ENCODE measurements around the gene ARIH2. TPM values are rescaled to one million over a fixed set of nuclear protein-coding genes. Genes with fewer than 3 reads are reported as not detected.
A peak's percentile ranks its signal among the peaks of the same experiment; 100 is the strongest.

ARIH2 gene
- total and polyA plus RNA-seq, 9 of the 15 experiments (the other 6 are each of a cell fraction or from before 2014, with no cell fraction given), result 27.0 to 120 (median 108) TPM

DNA sequence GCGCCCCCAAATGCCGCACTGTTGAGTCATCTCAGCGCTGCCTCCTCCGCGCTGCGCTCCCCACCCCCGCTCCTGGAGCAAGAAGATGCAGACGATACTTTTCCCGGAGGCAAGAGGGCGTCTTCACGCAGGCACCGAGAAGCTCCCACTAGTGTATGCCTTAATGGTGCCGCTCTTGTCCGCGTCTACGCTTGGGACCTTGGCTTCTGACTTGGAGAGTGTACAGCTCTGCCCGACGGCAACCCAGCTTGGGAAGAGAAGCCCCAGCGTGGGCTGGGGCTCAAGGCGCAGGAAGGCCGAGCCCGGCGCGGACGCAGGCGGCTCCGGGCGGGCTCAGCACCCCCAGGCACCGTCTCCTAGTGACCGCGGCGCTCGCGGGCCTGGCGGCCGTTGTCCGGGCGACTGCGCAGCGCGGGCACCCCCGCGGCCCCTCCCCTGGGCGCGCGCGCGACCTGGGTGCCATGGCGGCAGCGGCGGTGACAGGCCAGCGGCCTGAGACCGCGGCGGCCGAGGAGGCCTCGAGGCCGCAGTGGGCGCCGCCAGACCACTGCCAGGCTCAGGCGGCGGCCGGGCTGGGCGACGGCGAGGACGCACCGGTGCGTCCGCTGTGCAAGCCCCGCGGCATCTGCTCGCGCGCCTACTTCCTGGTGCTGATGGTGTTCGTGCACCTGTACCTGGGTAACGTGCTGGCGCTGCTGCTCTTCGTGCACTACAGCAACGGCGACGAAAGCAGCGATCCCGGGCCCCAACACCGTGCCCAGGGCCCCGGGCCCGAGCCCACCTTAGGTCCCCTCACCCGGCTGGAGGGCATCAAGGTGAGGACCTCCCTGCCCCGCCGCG, 71.4 kb downstream of the ARIH2 start, which contains the start of gene P4HTM:
Gene P4HTM (plus strand): TSS at position 446 of the 840 bp plus-strand sequence. CDS start 16 bp downstream, at position 462.
- POLR2A ChIA-PET, result interaction anchor here (0.7 to 1.3 kb wide), 4 partner anchors 16 to 39 kb away, joined by 3 to 6 read pairs (median 3); partner anchors contain the start of genes IMPDH2, NDUFAF3 and WDR6
- peaks cover 7% of the 10 kb centered on the region; the same call in 2 of the 3 replicates for H3K36me3 ChIP-seq (ENCODE audit: control insufficient read depth, insufficient read depth, low read length)
- CTCF ChIA-PET (ENCODE audit: low intra/inter-chr PET ratio), result no interaction called here
- BruUV-seq (replicated peaks), result no TSS peak
- no peaks in the 10 kb centered on the region for H3K9me1 ChIP-seq (ENCODE audit: control insufficient read depth, insufficient read depth, low read length)
- H3K27me3 ChIP-seq (ENCODE audit: control insufficient read depth in 2 of 2, insufficient read depth in 2 of 2, low read length in 2 of 2), result no peaks in the 10 kb centered on the region
- H2AFZ ChIP-seq (ENCODE audit: low read depth, low read length), result peak within 1 kb of the TSS; percentile 94
- H3K27ac ChIP-seq (ENCODE audit: extremely low read depth, low read depth, low read length), result peak within 1 kb of the TSS; percentile 78
- in situ Hi-C loops (cut with MboI), result no loop called here
- peak; percentile 78 to 88 (median 85) for DNase-seq (ENCODE audit: extremely low read depth in 1 of 4, low spot score in 3 of 4)
- peaks cover 9 to 21% of the 10 kb centered on the region in 2 experiments for H3K4me1 ChIP-seq (replicated peaks in 1 of 2; ENCODE audit: control insufficient read depth in 2 of 2, insufficient read depth in 2 of 2, low read length in 2 of 2)
- H4K20me1 ChIP-seq (replicated peaks; ENCODE audit: control insufficient read depth, insufficient read depth, low read length), result no peaks in the 10 kb centered on the region
- FAIRE-seq, result peak; percentile 90
- peak within 1 kb of the TSS; percentile 41 for H3K4me3 ChIP-seq
- peak within 1 kb of the TSS; percentile 82 for H3K4me2 ChIP-seq (ENCODE audit: insufficient read depth, low read length)
- peak; percentile 93 for ATAC-seq
- 46% methylated on average over 17 of the region's 91 CpGs for WGBS (ENCODE audit: insufficient coverage, low coverage, missing lambda C conversion rate)
- no peaks in the 10 kb centered on the region for H3K79me2 ChIP-seq (ENCODE audit: control insufficient read depth, insufficient read depth, low read length)
- intact Hi-C loops (cut with micrococcal nuclease), result loop anchor here (1.0 to 5.0 kb wide), 4 partner anchors 17 to 459 kb away; partner anchors contain the start of gene WDR6
- no peaks in the 10 kb centered on the region for H3K9me3 ChIP-seq (replicated peaks; ENCODE audit: control insufficient read depth, insufficient read depth, low read depth, low read length)
- H3K9ac ChIP-seq (ENCODE audit: insufficient read depth in 1 of 2, low read depth in 2 of 2, low read length in 2 of 2), result peak within 1 kb of the TSS; percentile 71 to 89
- 0 out of 2 replicates have a peak, but pooled peaks have one; percentile 36 for TF ChIP-seq NBN (IDR thresholded peaks at IDR 0.05; ENCODE audit: low read depth)
- peak; percentile 39; the same call in 1 of the 2 replicates for TF ChIP-seq RNF2 (IDR thresholded peaks at IDR 0.05)
- TF ChIP-seq ATF3 (IDR thresholded peaks at IDR 0.05), result peak; percentile 93
- TF ChIP-seq ATF3 (CRISPR knock-in tag; conservative IDR thresholded peaks at IDR 0.05), result no peak
- TF ChIP-seq CCNT2 (IDR thresholded peaks at IDR 0.05; ENCODE audit: borderline replicate concordance, extremely low read depth, insufficient read length, low read depth, low read length), result peak; percentile 34
- TF ChIP-seq GATAD2A (IDR thresholded peaks at IDR 0.05), result 0 out of 2 replicates have a peak, but pooled peaks have one; percentile 57
- peak; percentile 87 for TF ChIP-seq CREB1 (IDR thresholded peaks at IDR 0.05)
- TF ChIP-seq CREB1 (CRISPR knock-in tag; IDR thresholded peaks at IDR 0.05), result peak; percentile 49; the same call in 1 of the 2 replicates
- peak; percentile 66; the same call in 1 of the 2 replicates for TF ChIP-seq CXXC5 (CRISPR knock-in tag; IDR thresholded peaks at IDR 0.05)
- TF ChIP-seq, protein P1, sequence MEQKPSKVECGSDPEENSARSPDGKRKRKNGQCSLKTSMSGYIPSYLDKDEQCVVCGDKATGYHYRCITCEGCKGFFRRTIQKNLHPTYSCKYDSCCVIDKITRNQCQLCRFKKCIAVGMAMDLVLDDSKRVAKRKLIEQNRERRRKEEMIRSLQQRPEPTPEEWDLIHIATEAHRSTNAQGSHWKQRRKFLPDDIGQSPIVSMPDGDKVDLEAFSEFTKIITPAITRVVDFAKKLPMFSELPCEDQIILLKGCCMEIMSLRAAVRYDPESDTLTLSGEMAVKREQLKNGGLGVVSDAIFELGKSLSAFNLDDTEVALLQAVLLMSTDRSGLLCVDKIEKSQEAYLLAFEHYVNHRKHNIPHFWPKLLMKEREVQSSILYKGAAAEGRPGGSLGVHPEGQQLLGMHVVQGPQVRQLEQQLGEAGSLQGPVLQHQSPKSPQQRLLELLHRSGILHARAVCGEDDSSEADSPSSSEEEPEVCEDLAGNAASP (IDR thresholded peaks at IDR 0.05), result no peak
- TF ChIP-seq, protein P2, sequence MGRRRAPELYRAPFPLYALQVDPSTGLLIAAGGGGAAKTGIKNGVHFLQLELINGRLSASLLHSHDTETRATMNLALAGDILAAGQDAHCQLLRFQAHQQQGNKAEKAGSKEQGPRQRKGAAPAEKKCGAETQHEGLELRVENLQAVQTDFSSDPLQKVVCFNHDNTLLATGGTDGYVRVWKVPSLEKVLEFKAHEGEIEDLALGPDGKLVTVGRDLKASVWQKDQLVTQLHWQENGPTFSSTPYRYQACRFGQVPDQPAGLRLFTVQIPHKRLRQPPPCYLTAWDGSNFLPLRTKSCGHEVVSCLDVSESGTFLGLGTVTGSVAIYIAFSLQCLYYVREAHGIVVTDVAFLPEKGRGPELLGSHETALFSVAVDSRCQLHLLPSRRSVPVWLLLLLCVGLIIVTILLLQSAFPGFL (CRISPR knock-in tag; IDR thresholded peaks at IDR 0.05), result no peak
- TF ChIP-seq TEAD1 (CRISPR knock-in tag; IDR thresholded peaks at IDR 0.05), result peak; percentile 50 to 95; a peak in 3 of 4 replicates
- TF ChIP-seq TBP (optimal IDR thresholded peaks at IDR 0.05; ENCODE audit: low read depth, low read length), result peak; percentile 43
- TF ChIP-seq TBL1XR1 (IDR thresholded peaks at IDR 0.05; ENCODE audit: low read length in 2 of 2), result peak in 1 of 2 experiments; percentile 60; a peak in 1 of 4 replicates
- no peak for TF ChIP-seq POU5F1 (IDR thresholded peaks at IDR 0.05; ENCODE audit: borderline replicate concordance, low read depth, low read length, partially characterized antibody)
- peak; percentile 90; the same call in 1 of the 2 replicates for TF ChIP-seq DPF2 (IDR thresholded peaks at IDR 0.05)
- peak in 2 of 3 experiments; percentile 19 to 29 for TF ChIP-seq YY1 (IDR thresholded peaks at IDR 0.05; ENCODE audit: borderline replicate concordance in 1 of 3, control insufficient read depth in 1 of 3, extremely low read depth in 1 of 3, insufficient read depth in 3 of 3, insufficient read length in 1 of 3, insufficient replicate concordance in 2 of 3, low read depth in 1 of 3, low read length in 2 of 3)
